ENCODE data around the gene SIGLEC11. TPM values are rescaled to one million over a fixed set of nuclear protein-coding genes. Genes with fewer than 3 reads are reported as not detected.
"Not testable (repeated sequence)": the region's sequence is repeated elsewhere in the genome, so short reads cannot be mapped to it uniquely, and the experiment has no call there.

SIGLEC11 gene
- total RNA-seq, 4 donors from 2014 or later = 1.2 to 3.9 TPM; not detected in 2

DNA sequence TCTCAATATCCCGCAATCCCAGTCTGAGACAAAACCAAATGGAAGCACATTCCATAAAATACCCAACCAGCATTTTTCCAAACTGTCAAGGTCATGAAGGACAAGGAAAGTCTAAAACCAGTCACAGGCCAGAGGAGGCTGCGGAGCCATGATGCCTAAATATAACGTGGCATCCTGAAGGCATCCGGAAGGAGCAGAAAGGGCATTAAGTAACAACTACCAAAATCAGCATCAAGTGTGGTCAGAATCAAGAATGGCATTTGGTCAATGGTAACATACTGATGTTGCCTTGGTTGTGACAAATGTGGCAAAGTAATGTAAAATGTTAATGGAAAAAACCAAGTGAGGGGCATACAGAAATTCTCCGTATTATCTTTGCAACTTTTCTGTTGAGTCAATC lies 35.5 kb downstream of the SIGLEC11 start:
- H3K4me1 ChIP-seq = no peaks in the 10 kb centered on the region
- no peaks in the 10 kb centered on the region for H3K36me3 ChIP-seq
- H3K4me3 ChIP-seq = no peak overlapping the region
- no peaks in the 10 kb centered on the region for H3K9me3 ChIP-seq
- intact Hi-C loops (cut with DNase I; ENCODE audit: low total_unique reads) = no loop called here
- DNase-seq = no peak
- TF ChIP-seq CTCF (IDR thresholded peaks at IDR 0.05) (no peak), POLR2A (IDR thresholded peaks at IDR 0.05) (no peak)
- H3K27ac ChIP-seq = no peak overlapping the region
- no peaks in the 10 kb centered on the region for H3K27me3 ChIP-seq

DNA sequence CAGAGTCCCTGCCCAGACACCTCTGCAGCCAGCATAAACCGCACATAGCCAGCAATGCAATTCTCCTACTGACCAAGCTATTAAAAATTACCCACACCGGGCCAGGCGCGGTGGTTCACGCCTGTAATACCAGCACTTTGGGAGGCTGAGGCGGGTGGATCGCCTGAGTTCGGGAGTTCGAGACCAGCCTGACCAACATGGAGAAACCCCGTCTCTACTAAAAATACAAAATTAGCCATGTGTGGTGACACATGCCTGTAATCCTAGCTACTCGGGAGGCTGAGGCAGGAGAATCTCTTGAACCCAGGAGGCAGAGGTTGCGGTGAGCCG lies 36.1 kb downstream of the SIGLEC11 start:
- H3K27me3 ChIP-seq; H3K36me3 ChIP-seq; H3K4me1 ChIP-seq; H3K9me3 ChIP-seq; H3K4me3 ChIP-seq; H3K27ac ChIP-seq; intact Hi-C loops (cut with DNase I; ENCODE audit: low total_unique reads); DNase-seq: not testable (repeated sequence)

- no peak overlapping the region for H3K4me3 ChIP-seq
- no peak for DNase-seq
- no peak overlapping the region for H3K27ac ChIP-seq
- no peak for TF ChIP-seq POLR2A (IDR thresholded peaks at IDR 0.05)
- intact Hi-C loops (cut with DNase I; ENCODE audit: low total_unique reads) = no loop called here
- no peaks in the 10 kb centered on the region for H3K4me1 ChIP-seq
- H3K27me3 ChIP-seq = no peaks in the 10 kb centered on the region
- no peaks in the 10 kb centered on the region for H3K36me3 ChIP-seq
- H3K9me3 ChIP-seq = no peaks in the 10 kb centered on the region
These were observed 36.7 kb downstream of the SIGLEC11 start for GRCh38 chr19:49924004-49924880.

DNA sequence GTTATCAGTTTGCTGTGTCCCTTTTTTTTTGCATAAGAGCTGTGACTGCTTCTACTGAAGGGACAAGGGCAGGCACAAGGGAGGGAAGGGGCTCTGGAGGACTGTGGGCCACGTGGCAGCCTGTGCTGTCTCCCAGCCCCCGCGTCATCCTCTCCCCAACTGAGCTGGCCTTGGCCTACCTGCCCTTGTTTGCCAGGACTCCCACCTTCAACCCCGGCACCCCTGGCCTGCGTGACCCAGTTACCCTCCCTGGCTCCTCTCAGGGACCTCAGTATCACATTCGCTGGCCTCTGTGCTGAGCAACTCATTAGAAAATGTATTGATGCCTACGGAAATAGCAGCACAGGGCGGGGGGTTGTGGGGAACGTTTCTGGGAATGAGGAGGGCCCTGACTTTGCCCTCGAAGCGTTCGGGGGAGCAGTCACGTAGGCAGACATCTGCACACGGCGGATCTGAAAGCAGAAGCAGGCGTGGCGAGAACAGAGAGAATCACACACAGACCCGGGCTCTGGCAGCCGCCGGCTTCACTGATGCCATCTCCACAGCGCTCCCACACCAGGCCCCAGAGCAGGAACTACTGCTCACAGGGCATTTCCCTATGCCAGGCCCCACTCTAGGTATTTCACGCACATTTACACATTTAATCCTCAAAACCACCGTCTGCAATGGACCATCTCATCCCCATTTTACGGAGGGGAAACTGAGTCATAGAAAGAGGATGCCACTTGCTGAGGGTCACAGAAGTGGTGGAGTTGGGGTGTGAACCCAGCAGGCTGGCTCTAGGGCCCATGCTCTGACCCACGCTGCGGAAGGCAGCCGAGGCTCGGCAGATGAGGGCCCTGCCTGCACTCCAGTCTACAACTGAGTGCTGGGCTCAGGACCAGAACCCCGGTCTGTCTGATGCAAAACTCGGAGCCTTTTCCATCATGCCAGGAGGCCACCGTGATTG lies 37.6 kb downstream of the SIGLEC11 start:
- Histone ChIP-seq H3K27me3 (no peaks in the 10 kb centered on the region), H3K4me1 (no peaks in the 10 kb centered on the region), H3K4me3 (no peak overlapping the region), H3K36me3 (no peaks in the 10 kb centered on the region), H3K9me3 (no peaks in the 10 kb centered on the region), H3K27ac (no peak overlapping the region)
- TF ChIP-seq CTCF (IDR thresholded peaks at IDR 0.05) (no peak), POLR2A (IDR thresholded peaks at IDR 0.05) (no peak)
- intact Hi-C loops (cut with DNase I; ENCODE audit: low total_unique reads) = no loop called here
- DNase-seq = no peak

GRCh38 chr19:49921871-49922795 lies 38.8 kb downstream of the SIGLEC11 start:
- H3K27ac ChIP-seq = no peak overlapping the region
- DNase-seq = no peak
- intact Hi-C loops (cut with DNase I; ENCODE audit: low total_unique reads) = no loop called here
- TF ChIP-seq CTCF (IDR thresholded peaks at IDR 0.05) (no peak), POLR2A (IDR thresholded peaks at IDR 0.05) (no peak)
- H3K9me3 ChIP-seq = no peaks in the 10 kb centered on the region
- H3K36me3 ChIP-seq = no peaks in the 10 kb centered on the region
- no peaks in the 10 kb centered on the region for H3K4me1 ChIP-seq
- H3K4me3 ChIP-seq = no peak overlapping the region
- H3K27me3 ChIP-seq = no peaks in the 10 kb centered on the region

Measured in uterus (tissue), 4 donors.